Gastroesophageal sphincter (tissue), 3 donors: ENCODE measurements around the gene GMDS.

Source experiments
- CTCF ChIP-seq, 4 experiments: fragments of 200-600 bp in 2 of 4; fragments of 450-650 bp in 2 of 4; sonication (generic) in 1 of 4; IDR thresholded peaks; one replicate each; pipeline ENCODE4 v1.5.1; 2017 to 2019; ENCODE audit warnings: antibody characterized with exemption in 4 of 4, mild to moderate bottlenecking in 2 of 4, moderate library complexity in 2 of 4
- POLR2A ChIP-seq, 2 donors: fragments of 450-650 bp; IDR thresholded peaks; one replicate each; pipeline ENCODE4 v1.6.1; 2017; ENCODE audit warnings: antibody characterized with exemption in 2 of 2, mild to moderate bottlenecking in 2 of 2, moderate library complexity in 1 of 2
- POLR2AphosphoS5 ChIP-seq: sonication (generic); formaldehyde crosslinking; IDR thresholded peaks from one replicate; pipeline ENCODE4 v1.6.1; 2017; ENCODE audit warnings: antibody characterized with exemption

- TF ChIP-seq POLR2A (IDR thresholded peaks at IDR 0.05) (no peak), POLR2AphosphoS5 (no peak), CTCF (IDR thresholded peaks at IDR 0.05) (no peak)
These were observed 657.4 kb downstream of the GMDS start for GRCh38 chr6:1587977-1588376.
